Fibroblast of skin of back (primary cell): ENCODE results near the gene ARID3A.
A peak's percentile ranks its signal among the peaks of the same experiment; 100 is the strongest.

ENCODE experiments used
- DNase-seq: peaks from one replicate; pipeline ENCODE4 v3.0.0-alpha.2; 2013

Gene ARID3A

DNA sequence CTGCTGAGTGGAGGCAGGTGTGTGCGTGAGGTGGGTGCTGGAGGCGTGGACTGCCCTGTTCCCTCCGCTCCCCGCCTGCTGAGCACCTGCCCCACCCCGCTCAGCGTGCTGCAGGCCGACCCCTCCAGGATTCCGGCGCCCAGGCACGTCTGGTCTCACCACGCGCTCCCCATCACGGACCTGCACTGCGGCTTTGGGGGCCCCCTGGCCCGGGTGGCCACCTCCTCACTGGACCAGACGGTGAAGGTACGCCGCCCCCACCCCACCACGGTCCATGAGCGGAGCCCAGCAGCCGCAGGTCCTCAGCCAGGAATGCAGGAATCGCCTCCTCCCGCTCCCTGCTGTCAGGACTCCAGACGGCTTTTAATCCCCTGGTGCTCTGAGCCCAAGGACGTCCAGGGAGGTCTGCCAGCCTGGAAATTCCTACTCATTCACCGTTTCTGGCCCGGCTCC lies 64.3 kb downstream of the ARID3A start:
- DNase-seq: no peak

GRCh38 chr19:990746-991145 lies 64.9 kb downstream of the ARID3A start:
- no peak for DNase-seq

DNA sequence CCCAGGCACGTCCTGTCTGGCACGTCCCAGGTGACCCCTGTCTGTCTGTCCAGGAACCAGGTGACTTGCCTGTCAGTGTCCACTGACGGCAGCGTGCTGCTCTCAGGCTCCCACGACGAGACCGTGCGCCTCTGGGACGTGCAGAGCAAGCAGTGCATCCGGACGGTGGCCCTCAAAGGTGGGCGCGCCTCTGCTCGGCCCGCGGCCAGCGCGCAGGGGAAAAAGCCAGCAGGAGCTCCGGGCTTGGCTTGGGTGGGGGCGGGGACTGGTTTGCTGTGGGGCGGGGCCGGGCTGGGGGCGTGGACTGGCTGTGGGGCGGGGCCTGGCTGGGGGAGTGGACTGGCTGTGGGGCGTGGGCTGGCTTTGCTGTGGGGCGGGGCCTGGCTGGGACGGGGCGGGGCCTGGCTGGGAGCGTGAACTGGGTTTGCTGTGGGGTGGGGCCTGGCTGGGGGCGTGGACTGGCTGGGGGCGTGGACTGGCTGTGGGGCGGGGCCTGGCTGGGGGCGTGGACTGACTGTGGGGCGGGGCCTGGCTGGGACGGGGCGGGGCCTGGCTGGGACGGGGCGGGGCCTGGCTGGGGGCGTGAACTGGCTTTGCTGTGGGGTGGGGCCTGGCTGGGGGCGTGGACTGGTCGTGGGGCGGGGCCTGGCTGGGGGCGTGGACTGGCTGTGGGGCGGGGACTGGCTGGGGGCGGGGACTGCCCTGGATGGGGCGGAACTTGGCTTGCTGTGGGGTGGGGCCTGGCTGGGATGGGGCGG lies 65.5 kb downstream of the ARID3A start:
- peak; percentile 27 for DNase-seq

GRCh38 chr19:991932-992669 lies 66.3 kb downstream of the ARID3A start:
- no peak for DNase-seq

- no peak for DNase-seq
Observed at GRCh38 chr19:992670-993055, 66.8 kb downstream of the ARID3A start.

DNA sequence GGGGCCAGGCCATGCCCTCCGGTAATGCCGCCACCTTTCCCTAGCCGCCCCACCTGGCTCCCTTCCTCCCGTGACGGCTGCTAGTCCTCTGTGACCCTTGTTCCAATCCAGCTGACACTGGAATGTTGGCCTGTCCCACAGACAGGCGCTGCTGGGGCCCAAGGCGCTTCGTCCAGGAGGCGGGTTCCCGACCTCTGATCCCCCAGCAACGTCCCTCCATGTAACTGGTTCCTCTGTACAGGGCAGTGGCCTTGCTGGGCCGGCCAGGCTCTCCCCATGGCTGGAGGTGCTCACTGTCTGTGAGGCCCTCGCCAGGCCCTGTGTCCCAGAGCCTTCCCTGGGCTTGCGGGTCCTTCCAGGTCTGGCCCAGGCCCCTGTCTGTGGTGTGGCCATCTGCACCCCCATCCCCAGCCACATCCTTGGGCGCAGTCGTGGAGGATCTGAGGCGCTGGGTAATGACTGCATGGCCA lies 67.6 kb downstream of the ARID3A start:
- DNase-seq: no peak

DNA sequence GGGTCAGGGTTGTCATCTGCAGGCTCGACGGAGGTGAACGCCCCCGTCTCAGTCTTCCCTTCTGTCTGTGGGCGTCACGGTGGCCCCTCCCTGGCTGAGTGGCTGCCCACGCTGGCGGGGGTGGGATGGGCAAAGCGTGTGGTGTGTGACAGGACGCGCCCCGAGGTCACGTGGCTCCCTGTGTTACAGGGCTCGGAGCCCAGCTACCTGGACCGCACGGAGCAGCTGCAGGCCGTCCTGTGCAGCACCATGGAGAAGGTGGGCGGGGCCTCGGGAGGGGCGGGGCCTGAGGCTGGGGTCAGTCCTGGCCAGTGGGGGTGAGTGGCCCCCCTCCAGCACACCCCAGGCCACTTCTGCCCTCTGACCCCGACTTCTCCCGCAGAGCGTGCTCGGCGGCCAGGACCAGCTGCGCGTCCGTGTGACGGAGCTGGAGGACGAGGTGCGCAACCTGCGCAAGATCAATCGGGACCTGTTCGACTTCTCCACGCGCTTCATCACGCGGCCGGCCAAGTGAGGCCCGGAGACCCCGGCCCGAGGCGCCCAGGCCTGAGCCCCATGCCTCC lies 68.1 kb downstream of the ARID3A start:
- DNase-seq: no peak

DNA sequence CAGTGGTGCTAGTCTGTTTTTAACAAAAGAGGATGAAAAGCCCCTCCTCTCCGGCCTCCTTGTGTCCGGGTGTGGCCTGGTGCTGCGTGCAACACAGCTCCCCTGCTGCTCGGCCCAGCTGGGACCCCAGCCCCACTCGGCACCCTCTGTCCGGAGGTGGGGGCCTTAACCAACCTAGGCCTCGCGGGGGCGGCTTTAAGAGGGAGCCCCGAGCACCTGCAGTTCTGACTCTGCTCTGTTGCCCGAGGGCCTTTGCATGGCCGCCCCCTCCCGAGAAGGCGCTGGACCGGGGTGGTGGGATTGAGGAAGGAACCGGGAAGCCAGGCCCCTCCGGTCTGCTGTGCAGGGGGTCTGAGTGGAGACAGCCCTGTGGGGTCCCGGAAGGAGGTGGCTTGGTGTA lies 68.7 kb downstream of the ARID3A start:
- DNase-seq: no peak

DNA sequence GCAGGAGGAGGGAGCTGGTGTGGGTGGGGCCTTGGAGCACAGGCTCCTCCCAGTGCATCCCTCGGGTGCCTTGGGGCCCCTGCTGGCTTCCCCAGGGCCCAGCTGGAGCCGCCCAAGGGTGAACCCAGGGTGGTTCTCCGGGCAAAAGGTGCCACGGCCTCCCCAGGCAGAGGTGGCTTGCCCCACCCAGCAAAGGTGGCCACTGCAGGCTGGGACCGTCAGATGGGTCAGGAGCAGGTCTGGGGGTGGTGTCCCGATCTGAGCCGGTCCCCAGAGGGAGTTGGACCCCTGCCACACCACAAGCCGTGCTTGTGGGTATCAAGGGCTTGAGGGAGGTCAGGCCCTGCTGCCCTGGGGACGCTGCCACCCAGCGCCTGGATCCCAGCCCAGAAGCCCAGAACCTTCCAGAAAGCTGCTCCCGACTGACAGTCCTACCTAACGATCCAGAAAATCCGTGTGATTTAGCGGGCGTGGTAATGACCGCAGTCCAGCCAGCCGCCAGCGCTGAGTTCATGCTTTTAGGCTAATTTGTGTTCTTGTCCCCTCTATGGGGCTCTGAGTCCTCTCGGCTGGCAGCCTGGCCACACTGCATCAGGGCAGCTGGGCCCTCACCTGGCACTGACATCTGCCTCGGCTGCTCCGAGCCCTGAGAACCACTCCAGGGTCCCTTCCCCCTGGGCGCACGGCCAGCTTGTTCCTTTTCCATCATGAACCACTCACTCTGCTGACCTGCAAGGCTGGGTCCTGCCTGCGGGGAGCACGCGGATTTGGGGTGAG lies 69.4 kb downstream of the ARID3A start:
- no peak for DNase-seq

- peak; percentile 63 for DNase-seq
Observed at GRCh38 chr19:996051-996838, 70.4 kb downstream of the ARID3A start.

GRCh38 chr19:998064-998463 lies 72.2 kb downstream of the ARID3A start:
- DNase-seq: no peak

- DNase-seq: no peak
Observed at GRCh38 chr19:999379-999719, 73.5 kb downstream of the ARID3A start.

- DNase-seq: peak; percentile 55
Observed at GRCh38 chr19:1000095-1000494, 74.3 kb downstream of the ARID3A start, which contains the start of gene GRIN3B. Gene GRIN3B (plus strand): TSS chr19:1000419. CDS start chr19:1000438, 19 bp downstream.

DNA sequence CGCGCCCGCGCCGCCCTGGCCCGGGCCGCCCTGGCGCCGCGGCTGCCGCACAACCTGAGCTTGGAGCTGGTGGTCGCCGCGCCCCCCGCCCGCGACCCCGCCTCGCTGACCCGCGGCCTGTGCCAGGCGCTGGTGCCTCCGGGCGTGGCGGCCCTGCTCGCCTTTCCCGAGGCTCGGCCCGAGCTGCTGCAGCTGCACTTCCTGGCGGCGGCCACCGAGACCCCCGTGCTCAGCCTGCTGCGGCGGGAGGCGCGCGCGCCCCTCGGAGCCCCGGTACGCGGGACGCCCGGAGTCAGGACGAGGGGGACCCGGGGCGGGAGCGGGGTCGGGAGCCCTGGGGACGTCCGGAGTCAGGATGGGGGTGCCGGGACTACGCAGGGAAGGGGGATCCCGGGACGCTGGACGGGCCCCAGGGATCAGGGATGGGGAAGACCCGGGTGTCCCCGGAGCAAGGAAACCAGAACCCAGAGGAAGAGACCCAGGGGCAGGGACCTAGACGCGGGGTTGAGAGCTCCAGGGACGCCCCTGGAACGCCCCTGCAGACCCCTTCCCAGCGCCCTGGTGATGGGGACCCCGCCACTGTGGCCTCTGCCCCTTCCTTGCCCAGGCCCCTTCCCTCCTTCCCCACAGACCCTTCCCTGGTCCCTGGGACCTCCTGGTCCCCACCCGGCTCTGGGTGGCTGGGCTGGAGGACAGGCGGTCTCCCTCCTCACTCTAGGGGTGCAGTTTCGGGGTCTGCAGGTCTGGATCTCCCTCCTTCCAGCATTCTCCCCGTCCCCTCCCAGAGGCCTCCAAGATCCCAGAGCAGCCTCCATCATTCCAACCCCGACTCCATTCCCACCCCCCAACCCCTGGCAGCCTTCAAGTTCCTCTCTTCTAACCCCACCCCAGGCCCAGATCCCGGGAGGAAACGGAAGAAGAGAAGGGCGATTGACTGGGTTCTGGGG lies 75.0 kb downstream of the ARID3A start:
- DNase-seq: no peak

GRCh38 chr19:1001538-1002166 lies 75.8 kb downstream of the ARID3A start:
- DNase-seq: peak; percentile 27

- no peak for DNase-seq
Observed at GRCh38 chr19:1002600-1002999, 76.8 kb downstream of the ARID3A start.

DNA sequence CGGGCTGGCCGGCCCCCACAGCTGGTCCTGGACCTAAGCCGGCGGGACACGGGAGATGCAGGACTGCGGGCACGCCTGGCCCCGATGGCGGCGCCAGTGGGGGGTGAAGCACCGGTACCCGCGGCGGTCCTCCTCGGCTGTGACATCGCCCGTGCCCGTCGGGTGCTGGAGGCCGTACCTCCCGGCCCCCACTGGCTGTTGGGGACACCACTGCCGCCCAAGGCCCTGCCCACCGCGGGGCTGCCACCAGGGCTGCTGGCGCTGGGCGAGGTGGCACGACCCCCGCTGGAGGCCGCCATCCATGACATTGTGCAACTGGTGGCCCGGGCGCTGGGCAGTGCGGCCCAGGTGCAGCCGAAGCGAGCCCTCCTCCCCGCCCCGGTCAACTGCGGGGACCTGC lies 77.4 kb downstream of the ARID3A start:
- DNase-seq: no peak

DNA sequence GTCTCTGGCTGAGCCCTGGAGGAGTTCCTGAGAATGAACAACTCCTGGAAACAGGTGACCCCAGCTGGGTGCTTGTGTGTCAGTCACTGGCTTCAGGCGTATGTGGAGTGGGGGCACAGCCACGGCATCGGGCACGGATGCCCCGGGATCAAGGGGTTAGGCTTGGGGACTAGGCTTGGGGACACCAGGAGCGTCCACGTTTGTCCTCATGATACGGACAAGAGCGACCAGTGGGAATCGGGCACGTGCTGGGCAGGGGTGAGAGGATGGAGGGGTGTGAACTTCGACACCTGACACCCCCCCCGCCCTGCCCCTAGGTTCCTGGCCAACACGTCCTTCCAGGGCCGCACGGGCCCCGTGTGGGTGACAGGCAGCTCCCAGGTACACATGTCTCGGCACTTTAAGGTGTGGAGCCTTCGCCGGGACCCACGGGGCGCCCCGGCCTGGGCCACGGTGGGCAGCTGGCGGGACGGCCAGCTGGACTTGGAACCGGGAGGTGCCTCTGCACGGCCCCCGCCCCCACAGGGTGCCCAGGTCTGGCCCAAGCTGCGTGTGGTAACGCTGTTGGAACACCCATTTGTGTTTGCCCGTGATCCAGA lies 78.5 kb downstream of the ARID3A start:
- no peak for DNase-seq

DNA sequence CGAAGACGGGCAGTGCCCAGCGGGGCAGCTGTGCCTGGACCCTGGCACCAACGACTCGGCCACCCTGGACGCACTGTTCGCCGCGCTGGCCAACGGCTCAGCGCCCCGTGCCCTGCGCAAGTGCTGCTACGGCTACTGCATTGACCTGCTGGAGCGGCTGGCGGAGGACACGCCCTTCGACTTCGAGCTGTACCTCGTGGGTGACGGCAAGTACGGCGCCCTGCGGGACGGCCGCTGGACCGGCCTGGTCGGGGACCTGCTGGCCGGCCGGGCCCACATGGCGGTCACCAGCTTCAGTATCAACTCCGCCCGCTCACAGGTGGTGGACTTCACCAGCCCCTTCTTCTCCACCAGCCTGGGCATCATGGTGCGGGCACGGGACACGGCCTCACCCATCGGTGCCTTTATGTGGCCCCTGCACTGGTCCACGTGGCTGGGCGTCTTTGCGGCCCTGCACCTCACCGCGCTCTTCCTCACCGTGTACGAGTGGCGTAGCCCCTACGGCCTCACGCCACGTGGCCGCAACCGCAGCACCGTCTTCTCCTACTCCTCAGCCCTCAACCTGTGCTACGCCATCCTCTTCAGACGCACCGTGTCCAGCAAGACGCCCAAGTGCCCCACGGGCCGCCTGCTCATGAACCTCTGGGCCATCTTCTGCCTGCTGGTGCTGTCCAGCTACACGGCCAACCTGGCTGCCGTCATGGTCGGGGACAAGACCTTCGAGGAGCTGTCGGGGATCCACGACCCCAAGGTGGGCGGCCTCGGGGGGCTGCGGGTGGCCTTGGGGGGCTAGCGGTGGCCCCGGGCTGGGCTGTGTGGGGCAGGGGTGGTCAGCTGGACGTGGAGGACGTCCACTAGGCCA lies 79.2 kb downstream of the ARID3A start:
- no peak for DNase-seq
